Left ventricle myocardium inferior (tissue), 1 donor: ENCODE measurements around the gene CXCL16. TPM values are rescaled to one million over a fixed set of nuclear protein-coding genes. Genes with fewer than 3 reads are reported as not detected.
A peak's percentile ranks its signal among the peaks of the same experiment; 100 is the strongest.

Source experiments
- DNase-seq: peaks from one replicate; pipeline ENCODE4 v3.0.0-alpha.2; 2020
- H3K27ac ChIP-seq: fragments of 200-600 bp; replicated peaks from 2 replicates; pipeline ENCODE4 v1.8.0; 2021
- H3K27me3 ChIP-seq: fragments of 200-600 bp; 2 replicates; pipeline ENCODE4 v1.8.0; 2021; ENCODE audit warnings: low read depth
- H3K36me3 ChIP-seq: fragments of 200-600 bp; 2 replicates; pipeline ENCODE4 v1.8.0; 2021
- H3K4me1 ChIP-seq: fragments of 200-600 bp; 2 replicates; pipeline ENCODE4 v1.8.0; 2021
- H3K4me3 ChIP-seq: fragments of 200-600 bp; 2 replicates; pipeline ENCODE4 v1.8.0; 2021; ENCODE audit warnings: mild to moderate bottlenecking, moderate library complexity
- H3K9me3 ChIP-seq: fragments of 200-600 bp; replicated peaks from 2 replicates; pipeline ENCODE4 v1.8.0; 2021
- intact Hi-C: fragments of 100-400 bp; cut with micrococcal nuclease; formaldehyde crosslinking; loops from one replicate; pipeline ENCODE4 v1.11.0; 2022
- total RNA-seq: library from RNA; stranded (reverse); fragmentation: NEBNext Ultra II Directional; extraction: Animal tissue kit (Norgen Biotek cat#: 25700); gene quantifications from one replicate; pipeline ENCODE4 v1.2.1, GENCODE V29; 2021
- TF ChIP-seq, protein P1 (sequence below): fragments of 200-600 bp; IDR thresholded peaks from 2 replicates; pipeline ENCODE4 v1.8.0; 2021; ENCODE audit warnings: antibody characterized with exemption, mild to moderate bottlenecking, borderline replicate concordance
- donor health status: DM: no; HTN: yes; CAD: no; lungs with severe emphysema.

CXCL16 gene
- total RNA-seq, 1 donor from 2014 or later: 3.1 TPM

DNA sequence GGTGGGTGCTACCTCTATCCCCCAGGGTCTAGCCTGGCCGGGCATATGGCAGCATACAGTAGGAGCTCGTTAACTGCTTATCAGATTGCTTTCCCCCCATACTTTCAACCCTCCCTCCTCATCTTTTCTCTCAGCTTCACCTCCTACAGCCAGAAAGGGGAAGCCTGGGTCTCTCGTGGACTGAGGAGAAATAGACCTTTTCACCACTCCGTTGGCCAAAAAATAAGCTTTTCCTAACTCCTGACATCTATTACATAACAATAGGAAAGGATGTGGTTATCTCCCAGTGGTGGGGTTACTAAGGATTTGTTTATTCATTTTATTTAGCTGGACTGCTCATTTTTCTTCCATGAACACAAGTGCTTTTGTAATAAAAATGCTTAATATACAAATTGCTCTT, 9.0 kb upstream of the CXCL16 start:
- no peaks in the 10 kb centered on the region for H3K9me3 ChIP-seq
- no peak overlapping the region for H3K27ac ChIP-seq
- intact Hi-C loops: no loop called here
- H3K4me3 ChIP-seq: no peak overlapping the region
- H3K27me3 ChIP-seq: peaks cover 70% of the 10 kb centered on the region
- TF ChIP-seq, protein P1, sequence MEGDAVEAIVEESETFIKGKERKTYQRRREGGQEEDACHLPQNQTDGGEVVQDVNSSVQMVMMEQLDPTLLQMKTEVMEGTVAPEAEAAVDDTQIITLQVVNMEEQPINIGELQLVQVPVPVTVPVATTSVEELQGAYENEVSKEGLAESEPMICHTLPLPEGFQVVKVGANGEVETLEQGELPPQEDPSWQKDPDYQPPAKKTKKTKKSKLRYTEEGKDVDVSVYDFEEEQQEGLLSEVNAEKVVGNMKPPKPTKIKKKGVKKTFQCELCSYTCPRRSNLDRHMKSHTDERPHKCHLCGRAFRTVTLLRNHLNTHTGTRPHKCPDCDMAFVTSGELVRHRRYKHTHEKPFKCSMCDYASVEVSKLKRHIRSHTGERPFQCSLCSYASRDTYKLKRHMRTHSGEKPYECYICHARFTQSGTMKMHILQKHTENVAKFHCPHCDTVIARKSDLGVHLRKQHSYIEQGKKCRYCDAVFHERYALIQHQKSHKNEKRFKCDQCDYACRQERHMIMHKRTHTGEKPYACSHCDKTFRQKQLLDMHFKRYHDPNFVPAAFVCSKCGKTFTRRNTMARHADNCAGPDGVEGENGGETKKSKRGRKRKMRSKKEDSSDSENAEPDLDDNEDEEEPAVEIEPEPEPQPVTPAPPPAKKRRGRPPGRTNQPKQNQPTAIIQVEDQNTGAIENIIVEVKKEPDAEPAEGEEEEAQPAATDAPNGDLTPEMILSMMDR: no peak
- no peaks in the 10 kb centered on the region for H3K36me3 ChIP-seq
- DNase-seq: no peak
- H3K4me1 ChIP-seq: peaks cover 21% of the 10 kb centered on the region

DNA sequence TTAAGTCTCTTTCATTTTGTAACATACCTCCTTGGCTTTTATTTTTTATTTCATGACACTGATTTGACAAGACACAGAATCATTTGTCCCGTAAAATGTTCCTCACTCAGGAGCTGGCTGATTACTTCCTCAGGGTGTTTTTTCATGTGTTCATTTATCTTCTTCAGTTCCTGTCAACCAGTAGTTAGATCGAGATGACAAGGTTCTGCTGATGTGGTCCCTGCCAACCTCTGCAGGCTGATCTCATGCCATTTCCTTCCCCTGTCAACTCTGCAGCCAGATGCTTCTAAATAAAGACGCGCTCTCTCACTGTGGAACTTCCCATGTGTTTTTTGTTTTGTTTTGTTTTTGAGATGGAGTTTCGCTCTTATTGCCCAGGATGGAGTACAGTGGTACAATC, 8.1 kb upstream of the CXCL16 start:
- Histone ChIP-seq H3K9me3 (no peaks in the 10 kb centered on the region), H3K4me1 (peaks cover 21% of the 10 kb centered on the region), H3K4me3 (no peak overlapping the region), H3K36me3 (no peaks in the 10 kb centered on the region), H3K27me3 (peaks cover 68% of the 10 kb centered on the region), H3K27ac (peak overlapping the region; percentile 30)
- TF ChIP-seq, protein P1: no peak
- DNase-seq: no peak
- intact Hi-C loops: no loop called here

DNA sequence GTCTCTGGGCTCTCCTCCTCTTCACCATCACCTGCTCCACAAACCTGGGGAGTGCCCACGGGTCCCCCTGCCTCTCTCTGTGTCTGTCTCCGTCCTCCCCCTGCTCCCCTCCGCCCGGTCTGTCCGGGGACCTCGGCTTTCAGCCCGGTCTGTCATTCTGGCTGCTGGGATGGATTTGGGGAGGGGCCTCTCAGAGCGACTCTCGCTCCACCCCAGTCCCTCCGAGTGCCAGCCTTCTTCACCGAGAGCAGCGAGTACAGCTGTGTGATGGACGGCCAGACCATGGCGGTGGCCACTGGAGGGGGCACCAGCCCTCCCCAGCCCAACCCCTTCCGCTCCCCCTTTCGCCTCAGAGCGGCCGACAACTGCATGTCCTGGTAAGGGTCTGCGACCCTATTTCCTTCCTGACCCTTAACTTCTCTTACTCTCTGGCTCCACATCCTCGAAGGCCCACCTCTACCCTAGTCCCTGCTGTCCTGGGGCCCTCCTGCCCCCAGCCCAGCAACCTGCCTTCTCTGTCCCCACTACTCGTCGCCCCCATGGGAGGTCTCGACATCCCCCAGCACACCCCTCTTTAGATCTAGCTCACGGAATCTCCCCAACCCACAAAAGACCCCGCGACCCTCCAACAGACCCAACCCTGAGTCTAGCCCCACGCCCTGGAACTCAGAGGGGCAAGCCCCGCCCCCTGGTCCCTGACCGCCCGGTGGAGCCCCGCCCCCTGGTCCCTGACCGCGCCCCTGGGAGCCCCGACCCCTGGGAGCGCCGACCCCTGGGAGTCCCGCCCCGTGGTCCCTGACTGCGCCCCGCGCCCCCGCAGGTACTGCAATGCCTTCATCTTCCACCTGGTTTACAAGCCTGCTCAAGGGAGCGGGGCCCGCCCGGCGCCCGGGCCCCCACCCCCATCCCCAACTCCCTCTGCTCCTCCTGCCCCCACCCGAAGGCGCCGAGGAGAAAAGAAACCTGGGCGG, 5.6 kb upstream of the CXCL16 start:
- H3K9me3 ChIP-seq: no peaks in the 10 kb centered on the region
- intact Hi-C loops: no loop called here
- H3K27me3 ChIP-seq: peaks cover 52% of the 10 kb centered on the region
- no peak for DNase-seq
- H3K36me3 ChIP-seq: no peaks in the 10 kb centered on the region
- peaks cover 21% of the 10 kb centered on the region for H3K4me1 ChIP-seq
- H3K27ac ChIP-seq: no peak overlapping the region
- TF ChIP-seq, protein P1: no peak
- H3K4me3 ChIP-seq: no peak overlapping the region

DNA sequence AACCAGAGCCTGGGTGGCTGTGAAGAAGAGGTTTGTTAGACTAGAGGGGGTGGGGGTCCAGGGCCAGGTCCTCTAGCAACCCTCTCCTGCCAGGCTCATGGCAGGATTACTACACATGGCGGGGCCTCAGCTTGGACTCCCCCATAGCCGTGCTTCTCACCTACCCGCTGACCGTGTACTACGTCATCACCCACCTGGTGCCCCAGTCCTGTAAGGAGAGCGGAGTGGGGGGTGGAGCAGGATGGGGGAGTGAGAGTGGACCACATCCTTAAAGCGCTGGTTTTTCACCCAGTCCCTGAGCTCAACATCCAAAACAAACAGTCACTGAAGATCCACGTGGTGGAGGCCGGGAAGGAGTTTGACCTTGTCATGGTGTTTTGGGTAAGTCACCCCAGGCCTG, 4.2 kb upstream of the CXCL16 start:
- H3K27me3 ChIP-seq: peaks cover 51% of the 10 kb centered on the region
- H3K4me1 ChIP-seq: peaks cover 32% of the 10 kb centered on the region
- no peak overlapping the region for H3K4me3 ChIP-seq
- no peak overlapping the region for H3K27ac ChIP-seq
- TF ChIP-seq, protein P1: no peak
- no peak for DNase-seq
- intact Hi-C loops: no loop called here
- H3K36me3 ChIP-seq: no peaks in the 10 kb centered on the region
- H3K9me3 ChIP-seq: no peaks in the 10 kb centered on the region

DNA sequence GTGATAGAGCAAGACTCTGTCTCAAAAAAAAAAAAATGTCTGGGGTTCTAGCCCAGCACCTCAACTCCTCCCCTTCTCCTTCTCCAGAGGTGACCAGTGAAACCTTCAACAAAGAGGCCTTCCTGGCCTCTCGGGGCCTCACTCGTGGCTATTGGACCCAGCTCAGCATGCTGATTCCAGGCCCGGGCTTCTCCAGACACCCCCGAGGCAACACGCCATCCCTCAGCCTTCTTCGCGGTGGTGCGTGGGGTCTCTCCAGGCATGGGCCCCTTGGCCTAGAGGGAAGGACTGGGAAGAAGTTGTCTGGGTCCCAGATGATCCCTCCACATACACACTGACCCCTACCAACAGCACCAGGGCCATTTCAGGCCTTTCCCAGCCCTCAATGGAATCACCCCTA, 3.5 kb upstream of the CXCL16 start:
- Histone ChIP-seq H3K9me3 (no peaks in the 10 kb centered on the region), H3K27me3 (peaks cover 58% of the 10 kb centered on the region), H3K36me3 (no peaks in the 10 kb centered on the region), H3K4me1 (peaks cover 36% of the 10 kb centered on the region), H3K4me3 (no peak overlapping the region), H3K27ac (no peak overlapping the region)
- no peak for DNase-seq
- TF ChIP-seq, protein P1: no peak
- intact Hi-C loops: no loop called here
